Measurements from ENCODE around the gene BMP6.
A peak's percentile ranks its signal among the peaks of the same experiment; 100 is the strongest.

BMP6 gene

DNA sequence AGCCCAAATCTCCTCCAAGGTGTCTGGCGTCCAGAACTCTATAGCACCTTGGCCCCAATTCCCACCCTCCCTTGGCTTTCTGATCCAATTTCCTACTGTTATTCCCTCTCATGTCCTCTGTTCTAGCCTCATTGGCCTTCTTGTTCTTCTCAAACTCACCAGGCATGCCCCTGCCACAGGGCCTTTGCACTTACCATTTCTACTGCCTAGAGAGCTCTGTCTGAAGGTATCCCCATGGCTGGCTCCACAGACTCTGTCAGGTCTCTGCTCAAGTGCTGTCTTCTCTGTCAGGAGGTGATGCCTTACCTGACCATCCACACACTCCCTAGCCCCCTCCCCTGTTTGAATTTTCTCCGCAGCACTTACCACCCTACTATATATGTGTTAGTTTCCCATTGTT, 5.6 kb upstream of the BMP6 start:
- DNase-seq (ENCODE audit: low read depth) = no peak

DNA sequence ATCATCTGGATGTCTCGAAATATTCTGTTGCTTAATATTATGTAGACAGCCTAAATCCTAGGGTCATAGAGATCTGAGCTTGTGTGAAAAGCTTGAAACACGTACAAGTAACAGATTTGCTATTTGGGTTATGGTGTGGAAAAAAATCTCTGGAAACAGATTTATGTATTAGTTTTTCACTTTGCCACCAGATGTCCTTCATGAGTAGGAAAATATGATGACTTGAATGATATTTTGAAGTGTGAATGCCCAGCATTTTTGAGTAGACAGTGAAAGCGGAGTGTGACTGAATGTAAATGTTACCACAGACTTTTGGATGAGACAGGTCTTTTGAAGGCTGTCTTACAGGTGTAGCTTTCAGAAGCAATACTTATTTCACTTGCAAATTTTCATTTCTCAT, 4.2 kb upstream of the BMP6 start:
- peak; percentile 33 for DNase-seq (ENCODE audit: low read depth)

DNA sequence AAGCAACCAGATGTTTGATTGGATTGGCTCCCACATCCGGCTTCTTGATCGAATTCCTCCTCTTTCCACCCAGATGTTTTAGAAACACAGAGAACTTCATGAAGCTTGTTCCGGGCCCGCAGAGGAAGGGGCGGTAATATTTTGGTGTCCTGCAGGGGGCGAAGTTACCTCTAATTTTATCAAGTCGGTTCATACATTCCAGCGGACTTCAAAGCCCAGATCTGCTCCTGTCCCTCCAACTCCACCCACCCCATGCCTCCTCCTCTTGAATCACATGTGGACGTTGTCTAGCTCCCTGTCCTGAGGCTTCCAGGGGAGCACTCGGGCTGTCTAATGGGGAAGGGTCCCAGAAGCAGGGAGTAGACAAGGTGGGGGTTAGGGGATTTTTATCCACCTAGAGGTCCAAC, 2.9 kb upstream of the BMP6 start:
- DNase-seq (ENCODE audit: low read depth) = peak; percentile 79

DNA sequence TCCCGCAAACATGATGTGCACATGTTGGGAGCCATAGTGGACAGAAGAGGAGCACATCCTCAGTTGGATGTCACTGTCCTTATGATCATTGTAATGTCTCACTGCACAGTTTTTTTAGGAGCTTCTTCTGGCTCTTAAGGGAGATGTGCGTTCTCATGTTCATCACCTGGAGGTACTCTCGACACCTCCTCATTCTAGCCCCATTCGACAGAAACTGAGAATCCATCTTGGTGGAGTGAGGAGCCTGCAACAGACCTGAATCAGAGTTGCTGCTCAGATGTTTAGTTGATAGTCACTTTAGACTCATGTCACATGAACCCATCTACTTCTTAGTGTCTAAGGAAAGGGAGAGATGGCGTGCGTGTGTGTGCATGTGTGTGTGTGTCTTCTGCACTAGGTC, 2.3 kb upstream of the BMP6 start:
- no peak for DNase-seq (ENCODE audit: low read depth)

DNA sequence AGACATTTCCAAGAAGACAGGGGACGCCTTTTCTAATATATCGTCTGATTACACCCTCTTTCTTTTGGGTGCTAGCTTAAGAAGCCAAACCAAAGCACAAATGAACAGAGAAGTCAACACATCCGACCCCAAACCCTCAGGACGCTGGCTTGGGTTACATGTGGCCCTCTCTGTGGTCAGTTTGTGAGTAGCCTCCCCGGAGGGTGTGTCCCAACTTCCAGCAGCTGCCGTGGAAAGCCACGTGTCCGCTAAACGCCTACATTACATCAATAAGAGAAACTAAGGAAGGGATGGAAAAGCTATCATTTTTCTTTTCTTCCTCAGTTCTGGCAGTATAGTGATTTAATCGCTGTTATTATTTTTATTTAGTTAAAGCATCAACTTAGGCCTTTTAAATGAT, 487 bp upstream of the BMP6 start:
- DNase-seq (ENCODE audit: low read depth) = no peak

DNA sequence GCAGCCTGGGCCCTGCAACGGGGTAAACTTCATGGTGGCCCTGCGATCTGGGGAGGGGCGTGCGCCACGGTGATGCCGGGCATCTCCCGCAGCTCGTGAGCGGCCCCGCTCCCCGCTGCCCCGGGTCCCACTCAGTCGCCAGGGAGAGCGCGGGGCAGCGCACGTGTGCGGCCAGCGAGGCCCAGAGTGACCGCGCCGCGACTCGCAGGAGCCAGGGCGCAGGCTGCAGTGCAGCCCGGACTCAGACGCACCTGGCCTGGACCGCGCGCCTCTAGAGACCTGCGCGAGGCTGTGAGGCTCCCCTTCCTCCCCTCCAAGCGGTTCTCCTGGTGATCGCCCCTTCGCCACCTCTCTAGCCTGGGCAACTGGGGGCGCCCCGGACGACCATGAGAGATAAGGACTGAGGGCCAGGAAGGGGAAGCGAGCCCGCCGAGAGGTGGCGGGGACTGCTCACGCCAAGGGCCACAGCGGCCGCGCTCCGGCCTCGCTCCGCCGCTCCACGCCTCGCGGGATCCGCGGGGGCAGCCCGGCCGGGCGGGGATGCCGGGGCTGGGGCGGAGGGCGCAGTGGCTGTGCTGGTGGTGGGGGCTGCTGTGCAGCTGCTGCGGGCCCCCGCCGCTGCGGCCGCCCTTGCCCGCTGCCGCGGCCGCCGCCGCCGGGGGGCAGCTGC, 652 bp downstream of the BMP6 start:
- DNase-seq (ENCODE audit: low read depth) = no peak

DNA sequence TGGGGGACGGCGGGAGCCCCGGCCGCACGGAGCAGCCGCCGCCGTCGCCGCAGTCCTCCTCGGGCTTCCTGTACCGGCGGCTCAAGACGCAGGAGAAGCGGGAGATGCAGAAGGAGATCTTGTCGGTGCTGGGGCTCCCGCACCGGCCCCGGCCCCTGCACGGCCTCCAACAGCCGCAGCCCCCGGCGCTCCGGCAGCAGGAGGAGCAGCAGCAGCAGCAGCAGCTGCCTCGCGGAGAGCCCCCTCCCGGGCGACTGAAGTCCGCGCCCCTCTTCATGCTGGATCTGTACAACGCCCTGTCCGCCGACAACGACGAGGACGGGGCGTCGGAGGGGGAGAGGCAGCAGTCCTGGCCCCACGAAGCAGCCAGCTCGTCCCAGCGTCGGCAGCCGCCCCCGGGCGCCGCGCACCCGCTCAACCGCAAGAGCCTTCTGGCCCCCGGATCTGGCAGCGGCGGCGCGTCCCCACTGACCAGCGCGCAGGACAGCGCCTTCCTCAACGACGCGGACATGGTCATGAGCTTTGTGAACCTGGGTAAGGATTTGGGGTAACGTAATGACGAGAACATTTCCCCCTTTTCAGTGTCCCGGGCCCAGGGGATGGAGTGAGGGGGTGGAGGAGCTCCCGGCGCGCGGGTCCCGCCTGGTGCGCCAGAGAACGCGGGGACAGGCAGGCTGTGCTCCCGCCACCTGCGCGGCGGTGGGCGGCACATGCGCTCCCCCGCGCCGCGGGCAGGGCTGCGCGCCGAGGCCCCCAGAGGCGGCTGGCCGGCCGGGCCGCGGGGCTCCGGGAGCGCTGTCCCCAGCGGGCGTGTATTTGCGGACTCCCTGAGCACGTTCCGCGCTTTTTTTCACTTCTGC, 1.4 kb downstream of the BMP6 start:
- peak; percentile 2 for DNase-seq (ENCODE audit: low read depth)

DNA sequence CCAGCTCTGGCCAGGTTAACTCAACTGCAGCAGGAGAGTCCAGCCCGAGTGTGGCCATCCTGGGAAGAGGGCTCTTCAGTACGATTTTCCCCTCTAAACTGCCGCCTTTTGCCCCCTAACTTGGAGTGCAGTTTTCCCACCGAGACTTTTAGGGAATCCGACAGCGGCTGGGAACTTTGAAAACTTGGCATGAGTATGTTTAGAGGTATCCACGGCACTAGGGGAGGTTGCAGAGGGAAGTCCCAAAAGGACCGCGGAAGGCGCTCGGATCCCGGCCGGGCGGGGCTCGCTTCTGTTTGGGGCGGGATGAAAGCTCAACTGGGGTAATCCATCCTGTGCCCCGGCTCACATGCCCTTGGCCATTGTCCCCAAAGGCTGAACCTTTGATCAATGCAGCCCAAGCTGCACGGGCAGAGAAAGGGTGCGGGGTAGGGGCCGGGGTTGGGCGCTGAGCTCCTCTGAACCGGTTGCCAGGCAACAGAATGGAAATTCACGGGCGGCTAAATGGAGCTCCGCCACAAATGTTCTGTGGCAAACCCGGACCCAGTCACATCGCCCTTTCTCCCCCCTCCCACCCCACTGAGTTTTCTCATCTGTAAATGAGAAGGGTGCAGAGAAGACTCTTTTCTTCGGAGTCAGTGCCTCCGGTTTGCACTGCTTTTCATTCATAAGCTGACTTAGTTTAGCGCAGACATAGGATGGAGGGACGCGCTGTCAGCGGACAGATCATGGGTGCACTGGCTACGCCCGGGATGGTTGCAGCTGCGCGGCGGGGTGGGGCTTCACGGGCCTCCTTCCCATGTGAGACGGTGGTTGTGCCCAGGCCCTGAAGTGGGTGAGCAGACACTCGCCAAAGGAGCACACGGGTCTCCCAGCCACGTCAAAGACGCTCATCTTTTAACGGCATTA, 2.3 kb downstream of the BMP6 start:
- peak; percentile 5 for DNase-seq (ENCODE audit: low read depth)

DNA sequence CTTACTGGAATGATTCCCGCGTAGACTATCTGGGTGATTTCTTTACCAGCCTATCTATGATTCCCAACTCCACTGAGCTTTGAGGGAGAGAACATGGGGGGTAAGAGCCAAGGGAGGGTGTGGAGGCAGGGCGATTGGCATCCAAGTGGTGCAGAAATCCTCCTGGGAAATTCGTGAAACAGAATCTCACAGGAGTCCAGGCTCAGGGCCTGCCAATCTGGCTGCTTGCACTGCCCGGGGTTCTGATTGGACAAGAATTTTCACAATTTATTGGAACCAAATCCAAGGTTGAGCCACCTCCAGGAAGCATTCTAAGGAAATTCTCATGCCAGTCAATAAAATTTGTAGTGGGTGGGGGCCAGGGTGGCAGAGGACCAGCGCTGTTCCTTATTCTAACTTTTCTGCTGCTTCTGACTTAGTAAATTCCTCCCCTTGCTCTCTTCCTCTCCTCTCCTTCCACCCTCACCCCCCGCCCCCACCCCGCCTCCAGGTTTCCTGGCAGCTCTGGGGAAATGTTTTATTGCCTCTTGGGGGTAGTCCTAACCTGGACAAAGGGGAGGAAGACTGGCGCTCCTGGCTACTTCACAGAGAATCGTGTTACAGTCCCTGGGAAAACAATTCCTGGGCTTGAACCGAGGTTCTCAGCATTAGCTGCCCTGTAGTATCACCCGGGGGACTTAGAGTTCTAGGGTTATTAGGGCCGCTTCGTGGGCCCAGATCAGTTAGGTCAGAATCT, 3.1 kb downstream of the BMP6 start:
- DNase-seq (ENCODE audit: low read depth) = no peak

DNA sequence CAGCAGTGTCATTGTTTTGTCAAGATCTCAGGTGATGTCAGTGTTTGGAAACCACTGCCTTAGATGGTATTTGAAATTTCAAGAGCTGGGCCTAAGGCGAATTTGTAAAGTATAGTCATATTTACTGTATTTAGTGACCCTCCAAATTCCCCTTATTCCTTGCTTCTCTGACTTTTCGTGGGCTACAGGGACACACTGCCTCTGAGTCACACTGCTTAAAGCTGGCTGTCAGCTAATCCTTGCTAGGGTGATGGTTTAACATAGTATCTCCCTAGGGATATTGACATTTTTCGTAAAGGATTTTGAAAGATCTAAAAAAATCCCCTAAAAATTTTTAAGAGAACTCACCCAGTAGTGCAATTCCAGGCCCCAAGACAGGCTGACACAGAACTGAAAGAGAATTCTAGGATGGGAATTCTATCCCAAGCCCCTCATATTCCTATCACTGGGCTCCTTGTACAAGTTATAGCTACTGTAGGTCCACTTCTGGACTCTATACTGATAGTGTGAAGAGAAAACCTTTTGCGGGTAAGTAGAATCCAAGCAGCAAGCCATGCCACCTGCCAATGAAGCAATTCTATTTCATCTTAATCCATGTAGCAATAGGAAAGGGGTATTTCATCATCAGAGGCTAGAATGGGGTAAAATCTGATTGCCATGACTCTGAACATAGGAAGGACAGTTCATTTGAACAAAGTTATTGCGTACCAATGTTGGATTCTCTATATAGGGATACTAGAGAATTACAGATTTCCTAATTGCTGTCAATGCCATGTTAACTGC, 4.3 kb downstream of the BMP6 start:
- DNase-seq (ENCODE audit: low read depth) = peak; percentile 20

DNA sequence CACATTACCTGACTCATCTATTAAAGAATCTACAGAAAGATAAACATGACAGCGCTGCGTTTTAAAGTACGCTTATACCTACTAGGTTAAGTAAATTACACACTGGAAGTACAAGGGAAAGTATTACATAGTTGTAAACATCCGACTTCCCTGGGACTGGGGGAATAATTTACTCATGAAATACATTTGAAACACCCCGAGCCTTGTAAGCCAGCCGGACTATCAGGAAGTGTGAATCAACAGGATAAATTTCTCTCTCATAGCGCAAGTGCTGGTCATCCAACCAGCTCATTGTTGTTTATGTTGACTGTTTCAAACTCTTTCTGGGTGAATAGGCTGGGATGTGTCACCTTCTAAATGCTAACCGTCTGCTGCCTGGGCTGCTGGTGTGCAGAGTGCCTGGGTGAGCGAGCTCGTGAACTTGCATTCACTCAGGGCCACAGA, 4.9 kb downstream of the BMP6 start:
- peak; percentile 55 for DNase-seq (ENCODE audit: low read depth)

DNA sequence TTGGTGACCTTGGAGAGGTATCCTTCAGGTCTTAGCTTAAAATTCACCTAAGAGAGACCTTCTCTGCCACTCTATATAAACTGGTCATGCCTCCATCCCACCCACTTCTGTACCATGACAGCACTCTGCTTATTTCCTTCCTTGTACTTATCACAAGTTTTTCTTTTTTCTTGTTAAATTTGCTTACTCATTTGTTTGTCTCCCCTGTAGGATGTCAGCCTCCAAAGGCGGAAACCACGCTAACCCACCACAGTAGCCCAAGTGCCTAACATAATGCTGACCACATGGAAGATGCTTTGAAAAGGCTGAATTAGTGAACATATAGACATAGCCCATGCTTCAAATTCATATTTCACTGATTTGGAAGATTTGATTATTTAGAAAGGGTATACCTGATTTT, 5.4 kb downstream of the BMP6 start:
- DNase-seq (ENCODE audit: low read depth) = no peak

DNA sequence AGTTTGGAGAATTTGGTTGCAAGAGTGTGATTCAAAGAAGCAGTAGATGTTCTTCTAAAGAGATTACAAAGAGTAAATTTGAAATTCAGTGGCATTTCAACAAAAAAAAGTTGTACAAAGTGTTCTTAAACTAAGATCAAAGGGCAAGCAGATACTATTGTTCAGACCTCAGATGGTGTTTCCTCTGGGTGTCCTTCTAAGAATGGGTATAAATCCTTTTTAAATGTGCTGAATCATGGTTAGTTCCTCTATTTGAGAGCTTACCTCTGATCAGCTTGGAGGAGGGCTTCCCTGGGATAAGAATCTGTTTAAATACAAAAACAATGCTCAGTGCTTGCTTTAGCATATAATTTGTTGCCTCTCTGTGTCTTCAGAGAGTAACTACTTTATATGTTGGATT, 6.3 kb downstream of the BMP6 start:
- DNase-seq (ENCODE audit: low read depth) = no peak

DNA sequence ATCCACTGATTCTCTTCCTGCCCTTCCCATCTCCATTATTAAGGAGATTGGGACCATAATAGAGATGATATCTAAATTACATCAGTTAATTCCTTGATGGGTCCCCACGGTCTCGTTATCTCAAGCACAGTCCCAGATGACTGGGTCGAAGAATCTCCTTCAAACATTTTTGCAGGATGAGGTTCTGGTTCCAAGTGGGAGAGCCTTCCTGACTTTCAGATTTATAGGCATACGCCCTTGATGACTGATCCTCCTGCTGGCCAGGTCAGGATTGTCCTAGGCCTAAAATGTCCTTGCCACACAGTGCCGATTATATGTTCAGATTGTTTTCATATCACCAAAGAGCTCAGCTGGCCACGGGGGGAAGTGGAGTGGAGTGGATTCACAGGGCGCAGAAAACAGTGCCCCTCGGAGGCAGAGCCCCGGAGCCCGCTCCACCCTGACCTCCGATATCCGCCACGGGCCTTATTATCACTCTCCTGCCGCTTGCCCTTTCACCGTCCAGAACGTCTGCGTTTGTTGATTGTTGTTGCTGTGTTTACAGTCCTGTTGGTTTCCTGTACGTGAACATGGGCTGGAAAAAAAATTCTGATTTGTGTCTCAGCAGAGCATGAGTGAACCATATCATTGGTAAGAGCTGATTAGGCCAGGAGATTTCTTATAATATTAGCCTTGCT, 8.9 kb downstream of the BMP6 start:
- DNase-seq (ENCODE audit: low read depth) = no peak

DNA sequence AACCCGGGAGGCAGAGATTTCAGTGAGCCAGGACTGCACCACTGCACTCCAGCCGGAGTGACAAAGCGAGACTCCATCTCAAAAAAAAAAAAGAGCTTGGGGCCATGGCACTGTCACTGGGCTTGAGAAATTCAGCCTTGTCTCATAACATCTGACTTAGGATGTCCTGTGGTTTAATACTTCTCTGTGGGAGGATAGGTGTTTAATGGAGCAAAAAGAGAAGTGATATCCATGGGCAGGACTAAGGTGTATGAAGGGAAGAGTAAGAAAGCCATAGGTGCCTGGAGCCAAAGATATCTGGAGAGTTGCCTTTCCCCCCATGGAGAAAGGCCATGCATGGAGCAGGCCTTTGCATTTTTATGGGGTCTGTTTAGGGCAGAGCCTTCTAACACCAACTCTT, 11.2 kb downstream of the BMP6 start:
- no peak for DNase-seq (ENCODE audit: low read depth)

DNA sequence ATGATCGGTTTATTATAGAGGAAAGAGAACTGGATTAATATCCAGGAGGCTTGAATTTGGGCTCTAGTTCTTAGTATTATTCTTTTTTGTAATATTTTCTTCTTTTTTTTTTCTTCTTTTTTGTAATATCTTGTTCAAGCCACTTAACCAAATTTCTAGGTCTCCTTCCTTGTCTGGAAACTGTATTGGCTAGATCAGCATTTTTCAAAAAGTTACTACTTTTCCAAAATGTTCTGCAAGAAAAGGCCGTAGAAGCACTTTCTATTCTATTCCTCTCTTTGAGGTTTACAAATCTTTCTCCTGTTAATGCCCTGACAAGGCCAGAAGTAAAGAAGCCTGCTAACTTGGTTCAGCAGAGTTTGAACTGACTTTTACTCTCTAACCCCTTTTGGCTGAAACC, 12.0 kb downstream of the BMP6 start:
- DNase-seq (ENCODE audit: low read depth) = no peak

DNA sequence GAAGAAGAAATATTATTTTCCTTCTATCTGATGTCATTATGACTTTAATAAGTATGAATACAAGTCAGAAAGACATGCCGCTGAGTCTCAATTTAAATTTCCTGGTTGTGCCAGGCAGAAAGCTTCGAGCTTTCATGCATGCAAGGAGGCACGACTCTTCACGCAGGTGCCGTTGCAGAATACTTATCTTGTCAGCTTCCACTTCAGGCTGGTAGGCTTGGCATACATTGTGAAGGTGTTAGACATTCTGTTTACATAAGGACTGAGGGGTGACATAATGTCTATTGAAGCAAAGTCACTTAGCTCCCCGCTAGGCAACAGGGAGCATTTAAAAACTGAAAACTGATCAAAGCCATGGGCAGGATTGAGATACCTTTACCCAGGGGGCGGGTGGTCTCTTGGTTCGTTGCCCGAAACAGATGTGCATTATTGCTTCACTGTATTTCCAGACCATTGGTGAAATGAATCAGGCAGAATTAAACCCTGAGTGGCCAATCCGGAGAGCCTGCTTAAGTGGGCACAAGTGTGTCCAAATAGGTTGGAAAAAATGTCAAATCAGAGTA, 16.4 kb downstream of the BMP6 start:
- no peak for DNase-seq (ENCODE audit: low read depth)

DNA sequence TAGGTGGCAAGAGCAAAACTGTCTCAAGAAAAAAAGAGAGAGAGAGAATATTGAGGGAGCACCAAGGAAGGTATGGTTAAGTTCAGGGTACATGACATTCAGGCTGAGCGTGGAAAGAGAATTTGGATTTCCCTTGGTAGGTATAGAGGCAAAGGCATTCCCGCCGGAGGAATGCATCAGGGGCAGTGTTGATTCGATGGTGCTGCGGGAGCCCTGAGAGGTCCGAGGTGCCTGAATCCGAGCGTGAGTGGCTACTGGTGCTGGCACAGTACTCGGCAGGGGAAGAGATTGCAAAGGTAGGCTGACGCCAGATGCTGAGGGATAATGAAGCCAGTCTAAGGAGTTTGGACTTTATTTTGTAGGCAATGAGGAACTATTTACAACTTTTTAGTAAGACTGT, 20.0 kb downstream of the BMP6 start:
- DNase-seq (ENCODE audit: low read depth) = no peak

DNA sequence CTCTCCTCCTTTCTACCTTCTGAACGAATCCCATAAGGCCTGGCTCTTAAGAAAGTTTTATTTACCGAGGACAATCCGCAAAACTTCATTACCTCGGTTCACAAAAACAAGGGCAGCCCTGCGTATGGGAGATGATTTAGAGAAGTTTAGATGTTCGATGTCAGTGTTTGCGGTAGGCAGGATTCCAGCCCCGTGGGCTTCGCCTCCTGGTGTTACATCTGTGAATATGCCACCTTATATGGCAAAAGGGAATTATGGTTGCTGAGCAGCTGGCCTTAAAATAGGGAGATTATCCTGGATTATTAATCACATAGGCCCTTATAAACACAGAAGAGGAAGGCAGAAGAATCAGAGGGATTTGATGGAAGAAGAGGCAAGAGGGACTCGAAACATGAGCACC, 21.1 kb downstream of the BMP6 start:
- no peak for DNase-seq (ENCODE audit: low read depth)

DNA sequence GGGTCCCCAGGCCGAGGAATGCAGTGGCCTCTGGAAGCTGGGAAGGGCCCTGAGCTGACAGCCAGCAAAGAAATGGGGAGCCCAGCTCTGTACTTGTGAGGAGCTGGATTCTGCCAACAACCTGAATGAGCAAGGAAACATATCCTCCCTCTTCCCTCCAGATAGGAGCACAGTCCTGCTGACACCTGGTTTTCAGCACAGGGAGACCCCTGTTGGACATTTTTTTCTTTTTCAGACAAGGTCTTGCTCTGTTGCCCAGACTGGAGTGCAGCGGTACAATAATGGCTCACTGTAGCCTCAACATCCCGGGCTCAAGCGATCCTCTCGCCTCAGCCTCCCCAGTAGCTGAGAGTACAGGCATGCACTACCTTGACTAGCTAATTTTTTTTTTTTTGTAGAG, 21.5 kb downstream of the BMP6 start:
- DNase-seq (ENCODE audit: low read depth) = no peak

Data from fibroblast of gingiva (primary cell).